HepG2 (cell line): Measurements from ENCODE around the gene CERS5. TPM values are rescaled to one million over a fixed set of nuclear protein-coding genes. Genes with fewer than 3 reads are reported as not detected.
A peak's percentile ranks its signal among the peaks of the same experiment; 100 is the strongest.

ENCODE experiments used
- BCL6 ChIP-seq: IDR thresholded peaks from 2 replicates; pipeline ENCODE4 v1.6.1; 2016; ENCODE audit warnings: missing genetic modification reagents, missing compliant biosample characterization
- BHLHE40 ChIP-seq: IDR thresholded peaks from 2 replicates; pipeline ENCODE4 v1.6.1; 2011; ENCODE audit warnings: low read length, improper control_type of control experiment
- BRD4 ChIP-seq: sonication (generic); formaldehyde crosslinking; IDR thresholded peaks from 2 replicates; pipeline ENCODE4 v1.4.0; 2020; ENCODE audit warnings: missing genetic modification reagents
- GABPB1 ChIP-seq: IDR thresholded peaks from 2 replicates; pipeline ENCODE4 v1.6.1; 2016; ENCODE audit warnings: mild to moderate bottlenecking, missing genetic modification reagents, moderate library complexity, missing compliant biosample characterization
- KLF9 ChIP-seq: IDR thresholded peaks from 2 replicates; pipeline ENCODE4 v1.6.1; 2016; ENCODE audit warnings: low read depth
- SALL1 ChIP-seq: sonication (generic); formaldehyde crosslinking; IDR thresholded peaks from 2 replicates; pipeline ENCODE4 v1.8.0; 2022; ENCODE audit warnings: mild to moderate bottlenecking, missing genetic modification reagents
- SMAD1 ChIP-seq: sonication (generic); formaldehyde crosslinking; IDR thresholded peaks from 2 replicates; pipeline ENCODE4 v1.4.0; 2020; ENCODE audit warnings: missing genetic modification reagents, low read depth, mild to moderate bottlenecking, borderline replicate concordance
- STAT5B ChIP-seq: sonication (generic); formaldehyde crosslinking; IDR thresholded peaks from 2 replicates; pipeline ENCODE4 v1.4.0; 2020; ENCODE audit warnings: missing genetic modification reagents
- TBX2 ChIP-seq: sonication (generic); formaldehyde crosslinking; IDR thresholded peaks from 2 replicates; pipeline ENCODE4 v1.5.0; 2020; ENCODE audit warnings: missing genetic modification reagents, mild to moderate bottlenecking, borderline replicate concordance
- ZBTB8A ChIP-seq: sonication (generic); formaldehyde crosslinking; IDR thresholded peaks from 2 replicates; pipeline ENCODE4 v1.4.0; 2020; ENCODE audit warnings: mild to moderate bottlenecking, low read depth, missing genetic modification reagents, borderline replicate concordance
- ZNF124 ChIP-seq: sonication (generic); formaldehyde crosslinking; IDR thresholded peaks from 2 replicates; pipeline ENCODE4 v1.4.0; 2020; ENCODE audit warnings: missing genetic modification reagents
- ZNF317 ChIP-seq: sonication (generic); formaldehyde crosslinking; IDR thresholded peaks from 2 replicates; pipeline ENCODE4 v1.5.0; 2020; ENCODE audit warnings: mild to moderate bottlenecking, missing genetic modification reagents
- ZNF550 ChIP-seq: sonication (generic); formaldehyde crosslinking; IDR thresholded peaks from 2 replicates; pipeline ENCODE4 v1.4.0; 2020; ENCODE audit warnings: mild to moderate bottlenecking, missing genetic modification reagents, borderline replicate concordance
- ZNF652 ChIP-seq: IDR thresholded peaks from 2 replicates; pipeline ENCODE4 v1.6.1; 2016; ENCODE audit warnings: low read depth, borderline replicate concordance
- ZNF782 ChIP-seq: sonication (generic); formaldehyde crosslinking; IDR thresholded peaks from 2 replicates; pipeline ENCODE4 v1.4.0; 2020; ENCODE audit warnings: missing genetic modification reagents, mild to moderate bottlenecking, borderline replicate concordance
- polyA plus RNA-seq, 8 experiments: library from polyadenylated mRNA; depleted of rRNA in 3 of 8; stranded (reverse) in 7 of 8; unstranded in 1 of 8; fragments of >200 nt; fragmentation: Illumina TruSeq in 4 of 8; extraction: Trizol in 4 of 8; gene quantifications; 2 replicates each; pipeline versions ENCODE4 v1.2.1 to v1.2.3, GENCODE V29; 2011 to 2016; ENCODE audit warnings: low read depth in 4 of 8, missing spikeins in 1 of 8, mixed read lengths in 1 of 8; ENCODE audit not compliant: insufficient read depth in 1 of 8
- total RNA-seq, 5 experiments: library from RNA; depleted of rRNA; stranded (reverse); fragments of >200 nt; fragmentation: Illumina TruSeq; extraction: Trizol; gene quantifications; 2 replicates each; pipeline ENCODE4 v1.2.3, GENCODE V29; 2016; ENCODE audit warnings: low read depth in 1 of 5
- TF ChIP-seq, protein P1 (sequence below), 2 experiments: sonication (generic) in 1 of 2; formaldehyde crosslinking in 1 of 2; IDR thresholded peaks; 2 replicates each; pipeline versions ENCODE4 v1.4.0 to v1.6.1; 2018 to 2020; ENCODE audit warnings: missing genetic modification reagents in 2 of 2, borderline replicate concordance in 1 of 2, low read depth in 1 of 2, mild to moderate bottlenecking in 1 of 2, missing biosample characterization in 1 of 2
- TF ChIP-seq, protein P2 (sequence below): sonication (generic); formaldehyde crosslinking; conservative IDR thresholded peaks from 2 replicates; pipeline ENCODE4 v1.4.0; 2020; ENCODE audit warnings: mild to moderate bottlenecking, missing genetic modification reagents, moderate library complexity
- TF ChIP-seq, protein P3 (sequence below): IDR thresholded peaks from 2 replicates; pipeline ENCODE4 v1.6.1; 2016; ENCODE audit warnings: mild to moderate bottlenecking, missing biosample characterization, missing genetic modification reagents
- TF ChIP-seq, protein P4 (sequence below): sonication (generic); formaldehyde crosslinking; IDR thresholded peaks from 2 replicates; pipeline ENCODE4 v1.5.0; 2020; ENCODE audit warnings: mild to moderate bottlenecking, missing genetic modification reagents, borderline replicate concordance

The CERS5 gene
- total and polyA plus RNA-seq, 2 of the 13 experiments (the other 11 are each of a cell fraction or from before 2014, with no cell fraction given): 22.3 to 48.8 TPM

DNA sequence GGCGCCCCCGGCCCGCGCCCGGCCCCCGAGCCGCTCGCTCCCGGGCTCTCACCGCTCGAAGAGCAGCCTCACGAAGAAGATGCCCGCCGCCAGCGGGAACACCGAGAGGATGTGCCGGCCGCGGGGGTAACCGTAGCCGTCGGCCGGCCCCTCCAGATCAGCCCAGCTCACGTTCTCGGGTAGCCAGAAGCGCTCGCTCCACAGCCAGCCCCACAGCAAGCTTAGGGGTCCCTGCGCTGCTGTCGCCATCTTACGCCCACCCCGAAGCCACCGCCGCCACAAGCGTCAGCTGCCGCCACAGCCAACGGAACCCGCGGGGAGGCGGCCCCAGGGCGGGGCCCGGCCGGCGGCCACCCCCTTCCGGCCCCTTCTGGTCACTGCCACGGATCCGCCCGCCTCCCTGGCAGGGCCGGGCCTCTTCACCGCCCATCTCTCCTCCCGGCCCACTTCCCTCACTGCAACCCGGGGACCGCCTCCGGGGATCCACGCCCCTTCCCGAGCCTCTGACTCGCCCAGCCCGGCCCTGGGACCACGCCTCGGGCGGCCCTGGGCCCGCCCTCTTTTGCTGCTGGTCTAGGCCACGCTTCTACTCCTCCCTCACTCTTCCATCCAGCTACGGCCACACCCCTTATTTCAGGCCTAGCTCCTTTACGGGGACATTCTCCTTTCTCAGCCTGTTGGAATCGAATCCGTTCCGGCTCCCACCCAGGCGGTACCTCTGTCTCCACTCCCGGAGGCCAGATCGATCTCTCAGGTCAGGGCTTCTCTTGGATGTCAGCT is at the start of gene CERS5 (continued):
- TF ChIP-seq, protein P1, sequence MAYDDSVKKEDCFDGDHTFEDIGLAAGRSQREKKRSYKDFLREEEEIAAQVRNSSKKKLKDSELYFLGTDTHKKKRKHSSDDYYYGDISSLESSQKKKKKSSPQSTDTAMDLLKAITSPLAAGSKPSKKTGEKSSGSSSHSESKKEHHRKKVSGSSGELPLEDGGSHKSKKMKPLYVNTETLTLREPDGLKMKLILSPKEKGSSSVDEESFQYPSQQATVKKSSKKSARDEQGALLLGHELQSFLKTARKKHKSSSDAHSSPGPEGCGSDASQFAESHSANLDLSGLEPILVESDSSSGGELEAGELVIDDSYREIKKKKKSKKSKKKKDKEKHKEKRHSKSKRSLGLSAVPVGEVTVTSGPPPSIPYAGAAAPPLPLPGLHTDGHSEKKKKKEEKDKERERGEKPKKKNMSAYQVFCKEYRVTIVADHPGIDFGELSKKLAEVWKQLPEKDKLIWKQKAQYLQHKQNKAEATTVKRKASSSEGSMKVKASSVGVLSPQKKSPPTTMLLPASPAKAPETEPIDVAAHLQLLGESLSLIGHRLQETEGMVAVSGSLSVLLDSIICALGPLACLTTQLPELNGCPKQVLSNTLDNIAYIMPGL (CRISPR knock-in tag; IDR thresholded peaks at IDR 0.05; ENCODE audit: borderline replicate concordance in 1 of 2, low read depth in 1 of 2): peak; percentile 49 to 51; a peak in 3 of 4 replicates
- TF ChIP-seq BHLHE40 (no peak), ZBTB8A (no peak), GABPB1 (CRISPR knock-in tag) (peak; percentile 89), ZNF317 (CRISPR knock-in tag) (no peak; the same call in 1 of the 2 replicates), BCL6 (CRISPR knock-in tag) (peak; percentile 4), TBX2 (peak; percentile 75; the same call in 1 of the 2 replicates), BRD4 (CRISPR knock-in tag) (peak; percentile 75), ZNF550 (CRISPR knock-in tag) (0 out of 2 replicates have a peak, but pooled peaks have one; percentile 39), ZNF652 (CRISPR knock-in tag) (no peak), SALL1 (peak; percentile 65), KLF9 (CRISPR knock-in tag) (peak; percentile 78; the same call in 1 of the 2 replicates), SMAD1 (CRISPR knock-in tag) (peak; percentile 52; the same call in 1 of the 2 replicates), ZNF782 (CRISPR knock-in tag) (no peak; the same call in 1 of the 2 replicates), ZNF124 (0 out of 2 replicates have a peak, but pooled peaks have one; percentile 16), STAT5B (CRISPR knock-in tag) (no peak)
- TF ChIP-seq, protein P2, sequence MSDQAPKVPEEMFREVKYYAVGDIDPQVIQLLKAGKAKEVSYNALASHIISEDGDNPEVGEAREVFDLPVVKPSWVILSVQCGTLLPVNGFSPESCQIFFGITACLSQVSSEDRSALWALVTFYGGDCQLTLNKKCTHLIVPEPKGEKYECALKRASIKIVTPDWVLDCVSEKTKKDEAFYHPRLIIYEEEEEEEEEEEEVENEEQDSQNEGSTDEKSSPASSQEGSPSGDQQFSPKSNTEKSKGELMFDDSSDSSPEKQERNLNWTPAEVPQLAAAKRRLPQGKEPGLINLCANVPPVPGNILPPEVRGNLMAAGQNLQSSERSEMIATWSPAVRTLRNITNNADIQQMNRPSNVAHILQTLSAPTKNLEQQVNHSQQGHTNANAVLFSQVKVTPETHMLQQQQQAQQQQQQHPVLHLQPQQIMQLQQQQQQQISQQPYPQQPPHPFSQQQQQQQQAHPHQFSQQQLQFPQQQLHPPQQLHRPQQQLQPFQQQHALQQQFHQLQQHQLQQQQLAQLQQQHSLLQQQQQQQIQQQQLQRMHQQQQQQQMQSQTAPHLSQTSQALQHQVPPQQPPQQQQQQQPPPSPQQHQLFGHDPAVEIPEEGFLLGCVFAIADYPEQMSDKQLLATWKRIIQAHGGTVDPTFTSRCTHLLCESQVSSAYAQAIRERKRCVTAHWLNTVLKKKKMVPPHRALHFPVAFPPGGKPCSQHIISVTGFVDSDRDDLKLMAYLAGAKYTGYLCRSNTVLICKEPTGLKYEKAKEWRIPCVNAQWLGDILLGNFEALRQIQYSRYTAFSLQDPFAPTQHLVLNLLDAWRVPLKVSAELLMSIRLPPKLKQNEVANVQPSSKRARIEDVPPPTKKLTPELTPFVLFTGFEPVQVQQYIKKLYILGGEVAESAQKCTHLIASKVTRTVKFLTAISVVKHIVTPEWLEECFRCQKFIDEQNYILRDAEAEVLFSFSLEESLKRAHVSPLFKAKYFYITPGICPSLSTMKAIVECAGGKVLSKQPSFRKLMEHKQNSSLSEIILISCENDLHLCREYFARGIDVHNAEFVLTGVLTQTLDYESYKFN (CRISPR knock-in tag): peak; percentile 36; the same call in 1 of the 2 replicates
- TF ChIP-seq, protein P3, sequence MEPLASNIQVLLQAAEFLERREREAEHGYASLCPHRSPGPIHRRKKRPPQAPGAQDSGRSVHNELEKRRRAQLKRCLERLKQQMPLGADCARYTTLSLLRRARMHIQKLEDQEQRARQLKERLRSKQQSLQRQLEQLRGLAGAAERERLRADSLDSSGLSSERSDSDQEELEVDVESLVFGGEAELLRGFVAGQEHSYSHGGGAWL (CRISPR knock-in tag): 0 out of 2 replicates have a peak, but pooled peaks have one; percentile 12
- TF ChIP-seq, protein P4, sequence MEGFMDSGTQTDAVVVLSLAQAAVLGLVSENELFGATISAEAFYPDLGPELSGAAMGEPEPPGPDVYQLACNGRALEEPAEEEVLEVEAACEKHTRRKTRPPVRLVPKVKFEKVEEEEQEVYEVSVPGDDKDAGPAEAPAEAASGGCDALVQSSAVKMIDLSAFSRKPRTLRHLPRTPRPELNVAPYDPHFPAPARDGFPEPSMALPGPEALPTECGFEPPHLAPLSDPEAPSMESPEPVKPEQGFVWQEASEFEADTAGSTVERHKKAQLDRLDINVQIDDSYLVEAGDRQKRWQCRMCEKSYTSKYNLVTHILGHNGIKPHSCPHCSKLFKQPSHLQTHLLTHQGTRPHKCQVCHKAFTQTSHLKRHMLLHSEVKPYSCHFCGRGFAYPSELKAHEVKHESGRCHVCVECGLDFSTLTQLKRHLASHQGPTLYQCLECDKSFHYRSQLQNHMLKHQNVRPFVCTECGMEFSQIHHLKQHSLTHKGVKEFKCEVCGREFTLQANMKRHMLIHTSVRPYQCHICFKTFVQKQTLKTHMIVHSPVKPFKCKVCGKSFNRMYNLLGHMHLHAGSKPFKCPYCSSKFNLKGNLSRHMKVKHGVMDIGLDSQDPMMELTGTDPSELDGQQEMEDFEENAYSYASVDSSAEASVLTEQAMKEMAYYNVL: peak; percentile 76; the same call in 1 of the 2 replicates
